NCI-H2081 (cell line): Measurements from ENCODE around the gene F2R.

Source experiments
- DNase-seq, 2 experiments: peaks; one replicate each; lab custom pipeline; 2025; lab: John Stamatoyannopoulos, UW

F2R gene

DNA sequence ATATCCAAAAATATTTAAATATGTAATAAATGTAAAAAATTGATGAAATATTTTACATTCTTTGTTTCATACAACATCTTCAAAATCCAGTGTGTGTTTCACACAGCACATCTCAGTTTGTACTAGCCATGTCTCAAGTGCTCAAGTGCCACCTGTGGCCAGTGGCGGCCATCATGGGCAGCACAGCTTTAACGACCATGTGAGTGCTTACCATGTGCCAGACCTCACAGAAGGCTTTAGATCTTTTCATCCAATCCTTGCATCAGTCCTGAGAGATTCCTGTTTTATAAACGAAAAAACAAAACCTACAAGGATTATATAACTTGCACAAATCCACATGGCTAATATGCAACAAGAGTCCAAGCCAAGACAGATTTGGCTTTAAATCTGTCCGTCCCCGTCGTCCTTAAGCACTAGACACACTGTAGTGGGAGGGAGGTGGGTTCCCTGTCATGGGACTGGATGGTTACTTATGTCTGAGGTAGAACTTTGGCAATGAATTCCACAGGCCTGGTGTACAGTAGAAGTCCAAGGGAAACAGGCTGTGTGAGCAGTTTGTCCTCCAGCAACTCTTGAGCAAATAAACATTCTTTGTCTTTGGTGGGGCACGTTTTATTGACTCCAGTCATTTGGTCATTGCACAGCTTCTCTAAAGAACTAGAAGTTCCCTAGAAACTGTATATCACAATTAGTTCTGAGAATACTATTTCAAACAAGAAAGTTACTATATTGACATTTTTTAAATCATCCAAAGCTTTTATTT, 25.0 kb upstream of the F2R start:
- no peak for DNase-seq

DNA sequence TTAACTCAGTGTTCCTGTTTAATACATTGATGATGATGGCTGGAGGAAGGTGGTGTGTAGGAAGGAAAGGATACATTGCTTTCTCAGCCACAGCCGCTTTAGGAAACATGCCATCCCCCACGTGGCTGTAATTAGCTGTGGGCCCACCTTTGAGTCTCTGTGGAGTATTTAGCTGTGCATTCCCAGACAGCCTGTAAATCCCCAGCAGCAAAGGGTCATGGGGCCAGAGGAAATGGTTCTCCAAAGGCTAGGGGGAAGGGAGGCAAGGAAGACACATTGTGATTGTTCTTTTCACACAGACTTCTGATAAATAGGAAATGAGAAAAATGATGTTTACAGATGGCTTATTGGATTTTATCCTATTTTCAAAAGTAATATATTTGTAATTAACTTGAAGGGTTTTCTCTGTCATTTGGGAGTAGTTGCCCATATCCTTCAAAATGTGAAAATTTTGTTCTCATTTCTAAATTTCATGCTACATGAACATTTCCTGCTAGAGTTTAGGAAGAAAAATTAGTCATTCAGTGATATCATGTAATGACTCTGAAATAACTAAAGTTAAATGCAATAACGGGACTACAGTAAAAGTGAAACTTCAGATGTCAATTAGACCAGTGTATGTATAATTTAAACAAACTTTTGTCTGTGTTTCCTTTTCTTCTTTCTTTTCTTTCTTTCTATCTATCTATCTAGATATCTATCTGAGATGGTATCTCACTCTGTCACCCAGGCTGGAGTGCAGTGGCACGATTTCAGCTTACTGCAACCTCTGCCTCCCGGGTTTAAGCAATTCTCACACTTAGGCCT, 24.3 kb upstream of the F2R start:
- no peak for DNase-seq

DNA sequence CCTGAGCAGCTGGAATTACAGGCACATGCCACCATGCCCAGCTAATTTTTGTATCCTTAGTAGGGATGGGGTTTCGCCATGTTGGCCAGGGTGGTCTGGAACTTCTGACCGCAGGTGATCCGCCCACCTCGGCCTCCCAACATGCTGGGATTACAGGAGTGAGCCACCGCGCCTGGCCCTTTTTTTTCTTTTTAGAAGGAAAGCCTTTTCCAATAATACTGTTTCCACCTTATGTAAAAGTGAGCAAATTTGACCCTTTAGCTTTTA, 23.7 kb upstream of the F2R start:
- no peak for DNase-seq

DNA sequence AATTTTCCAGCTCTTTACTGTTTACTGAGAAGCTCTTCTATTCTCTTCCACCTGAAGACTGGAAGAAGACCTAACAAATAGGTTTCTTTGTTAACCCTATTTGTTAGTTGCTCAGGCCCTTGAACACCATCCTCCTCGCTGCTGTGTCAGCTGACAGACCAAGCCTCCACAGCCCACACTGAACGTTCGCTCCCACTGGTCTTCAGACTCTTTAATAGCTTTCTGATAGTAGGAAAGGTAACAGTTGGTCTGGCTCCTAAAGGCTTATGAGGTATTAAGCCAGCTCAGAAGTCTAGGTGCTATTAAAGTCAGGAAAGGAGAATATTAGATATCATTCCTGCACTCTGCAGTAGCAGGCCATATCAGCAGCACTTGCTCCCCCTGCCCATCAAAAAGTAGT, 23.3 kb upstream of the F2R start:
- no peak for DNase-seq

DNA sequence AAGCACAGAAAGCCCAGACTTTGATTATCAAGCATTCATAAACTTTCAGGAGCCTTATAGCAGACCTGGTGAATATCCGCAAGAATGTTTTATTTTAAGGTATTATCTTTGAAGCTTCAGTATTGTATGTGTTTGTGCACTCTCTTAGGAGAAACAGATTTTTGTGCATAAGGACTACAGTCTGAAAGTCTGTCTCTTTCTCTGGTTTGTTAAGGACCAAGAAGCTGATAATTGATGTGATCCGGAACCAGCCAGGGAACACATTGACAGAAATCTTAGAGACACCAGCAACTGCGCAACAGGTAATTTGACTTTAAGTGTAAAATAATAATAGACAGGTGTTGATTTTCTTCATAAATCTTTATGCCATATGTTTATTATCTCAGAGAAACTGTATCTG, 22.8 kb upstream of the F2R start:
- no peak for DNase-seq

DNA sequence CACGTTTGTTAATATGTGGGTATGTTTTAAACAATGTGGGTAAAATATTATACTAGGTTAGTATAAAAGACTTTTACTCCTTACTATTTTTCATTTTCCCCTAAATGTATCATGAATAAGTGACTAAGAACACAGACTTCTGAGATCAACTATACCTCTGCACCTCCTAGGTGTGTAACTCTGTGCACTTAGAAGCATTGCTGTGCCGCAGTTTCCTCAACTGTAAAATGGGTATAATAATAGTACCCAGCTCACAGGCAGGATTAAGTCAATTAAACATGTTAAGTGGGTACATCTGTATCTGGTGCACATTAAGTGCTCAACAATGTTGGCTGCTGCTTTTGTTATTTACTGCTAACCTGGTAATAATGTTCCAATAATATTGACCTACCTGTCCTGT, 21.6 kb upstream of the F2R start:
- no peak for DNase-seq

DNA sequence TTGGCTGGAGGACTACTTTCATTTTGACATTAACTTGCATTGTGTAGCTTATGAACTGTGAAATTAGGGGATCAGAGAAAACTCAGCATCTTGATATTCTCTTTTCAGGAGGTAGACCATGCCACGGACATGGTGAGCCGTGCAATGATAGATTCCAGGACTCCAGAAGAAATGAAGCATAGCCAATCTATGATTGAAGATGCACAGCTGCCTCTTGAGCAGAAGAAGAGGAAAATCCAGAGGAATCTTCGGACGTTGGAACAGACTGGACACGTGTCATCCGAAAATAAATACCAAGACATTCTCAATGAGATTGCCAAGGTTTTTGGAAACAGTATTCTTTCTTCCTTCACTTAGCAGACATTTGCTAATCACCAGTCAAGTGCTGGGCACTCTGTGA, 20.6 kb upstream of the F2R start:
- no peak for DNase-seq

DNA sequence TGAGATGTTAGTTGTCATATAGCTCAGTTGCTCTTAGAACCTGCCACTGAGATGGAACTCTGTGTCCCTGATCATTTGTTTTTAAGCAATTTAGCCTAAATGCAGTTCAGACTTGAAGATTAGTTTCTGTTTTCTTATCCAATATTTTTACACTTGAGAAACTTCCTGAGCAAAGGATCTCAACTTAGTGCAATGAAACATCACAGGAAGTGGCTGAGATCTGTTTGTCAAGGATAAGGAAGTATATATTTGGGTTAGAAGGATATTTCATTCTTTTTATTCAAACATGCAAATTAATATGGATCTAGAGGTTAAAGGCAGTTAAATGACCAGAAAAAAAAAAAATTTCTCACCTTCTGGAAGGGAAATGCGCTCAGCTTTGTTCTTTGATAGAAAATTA, 19.7 kb upstream of the F2R start:
- DNase-seq = no peak

GRCh38 chr5:76697670-76698069, 18.3 kb upstream of the F2R start:
- DNase-seq = no peak

DNA sequence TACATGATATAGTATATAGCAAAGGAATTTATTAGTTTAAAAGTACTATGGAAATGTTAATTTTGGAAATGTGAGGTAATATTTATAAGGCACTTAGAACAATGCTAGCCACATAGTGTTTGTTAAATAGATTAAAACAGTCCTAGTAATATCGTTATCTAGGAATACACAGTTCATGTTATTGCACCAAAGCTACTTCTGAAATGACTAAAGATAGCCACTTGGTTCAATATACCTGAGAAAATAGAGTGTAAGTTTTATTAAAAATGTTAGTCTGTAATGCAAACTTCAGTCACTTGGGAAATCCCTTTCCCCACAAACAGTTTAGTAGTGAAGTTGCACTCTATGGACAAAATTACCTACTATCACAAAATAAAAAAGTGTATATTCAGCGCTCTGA, 15.4 kb upstream of the F2R start:
- DNase-seq = no peak

DNA sequence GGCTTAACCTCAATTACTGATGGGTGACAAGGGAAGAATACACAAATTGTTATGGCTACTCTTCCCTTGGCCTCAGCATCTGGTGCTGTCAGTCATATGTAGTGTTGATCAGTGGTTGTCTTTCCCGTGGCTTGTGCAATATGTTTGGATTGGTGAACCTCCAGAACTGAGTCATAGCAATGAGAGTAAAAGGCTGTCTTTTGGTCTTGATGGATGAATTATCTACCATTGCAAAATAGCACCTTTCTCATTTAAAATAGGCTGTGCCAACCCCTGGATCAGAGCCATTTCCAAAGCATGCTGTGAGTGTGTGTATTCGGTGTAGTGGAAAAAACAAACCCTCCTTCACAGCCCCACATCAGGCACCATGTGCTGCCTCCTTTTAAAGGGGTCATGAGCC, 14.6 kb upstream of the F2R start:
- peak in 1 of 2 experiments; percentile 16 for DNase-seq

DNA sequence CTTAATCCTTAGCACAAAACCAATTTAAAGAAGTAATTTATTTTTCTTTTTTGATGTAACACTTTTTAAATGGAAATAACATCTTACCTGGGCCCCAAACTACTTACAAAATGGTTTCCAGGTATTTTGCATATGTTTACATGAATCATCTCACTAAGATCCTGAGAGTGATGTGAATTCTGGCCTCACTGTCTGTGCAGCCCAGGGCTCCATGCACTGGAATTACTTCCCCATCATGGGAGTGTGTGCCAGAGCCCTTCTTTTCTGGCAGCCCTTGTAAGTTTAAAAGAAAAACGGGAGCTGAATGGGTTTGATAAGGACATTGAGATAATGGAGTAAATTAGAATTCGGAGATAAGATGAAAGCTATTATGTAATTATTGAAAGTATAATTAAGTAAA, 12.2 kb upstream of the F2R start:
- no peak for DNase-seq

DNA sequence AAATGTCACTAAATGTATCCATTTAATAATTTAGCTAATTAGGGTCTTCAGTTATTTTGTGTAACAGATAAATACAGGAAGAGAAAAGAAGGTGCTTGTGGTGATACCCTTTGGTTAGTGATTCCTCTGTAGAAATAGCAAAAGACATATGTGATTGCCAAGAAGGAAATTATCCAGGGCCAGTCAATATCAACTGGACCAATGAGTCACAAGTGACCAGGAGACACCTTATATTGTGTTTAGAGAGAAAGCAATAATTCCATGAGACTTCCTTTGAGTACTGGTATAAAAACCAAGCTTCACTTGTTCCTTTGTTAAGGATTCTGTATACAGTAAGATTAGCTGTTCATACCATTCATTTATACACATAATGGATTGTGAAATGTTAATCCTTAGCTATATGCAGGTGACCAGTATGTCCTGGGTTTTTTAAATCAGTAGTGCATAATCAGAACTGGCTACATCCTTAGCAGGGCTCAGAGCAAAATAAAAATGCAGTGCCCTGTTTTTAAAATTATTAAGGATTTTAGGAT, 11.7 kb upstream of the F2R start:
- no peak for DNase-seq

GRCh38 chr5:76705574-76705973, 10.4 kb upstream of the F2R start:
- DNase-seq = no peak

- no peak for DNase-seq
Measured at GRCh38 chr5:76709762-76710161, 6.2 kb upstream of the F2R start.

DNA sequence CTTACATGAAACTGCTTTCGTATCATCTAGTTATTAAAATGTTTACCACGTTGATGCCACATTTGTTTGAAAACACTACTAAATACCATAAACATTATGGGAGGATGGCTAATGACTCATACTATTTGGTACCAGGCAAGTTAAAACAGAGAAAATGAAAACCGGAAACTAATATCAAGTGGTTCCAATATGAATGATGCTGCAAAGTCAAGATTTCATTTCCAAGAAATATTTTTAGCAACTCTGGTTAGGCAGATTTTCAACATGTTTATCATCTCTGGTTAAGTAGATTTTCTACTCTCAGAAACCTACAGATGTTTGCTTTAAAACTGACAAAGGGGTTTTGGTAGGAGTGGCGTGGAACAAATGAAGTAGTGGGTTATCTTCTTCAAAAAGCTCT, 4.9 kb upstream of the F2R start:
- DNase-seq = no peak

GRCh38 chr5:76714751-76715485, 1.0 kb upstream of the F2R start:
- no peak for DNase-seq

DNA sequence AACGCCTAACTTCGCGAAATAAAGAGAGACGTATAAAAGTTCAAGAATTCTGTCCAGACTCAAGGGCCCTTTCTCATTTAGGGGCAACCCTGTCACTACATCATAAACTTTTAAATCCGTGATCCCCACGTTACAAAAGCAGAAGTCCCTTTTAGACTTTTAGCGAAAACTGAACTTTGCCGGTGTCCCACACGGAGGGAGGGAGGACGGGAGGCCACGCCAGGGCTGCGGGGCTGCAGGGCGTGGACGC, 515 bp upstream of the F2R start:
- DNase-seq = no peak

DNA sequence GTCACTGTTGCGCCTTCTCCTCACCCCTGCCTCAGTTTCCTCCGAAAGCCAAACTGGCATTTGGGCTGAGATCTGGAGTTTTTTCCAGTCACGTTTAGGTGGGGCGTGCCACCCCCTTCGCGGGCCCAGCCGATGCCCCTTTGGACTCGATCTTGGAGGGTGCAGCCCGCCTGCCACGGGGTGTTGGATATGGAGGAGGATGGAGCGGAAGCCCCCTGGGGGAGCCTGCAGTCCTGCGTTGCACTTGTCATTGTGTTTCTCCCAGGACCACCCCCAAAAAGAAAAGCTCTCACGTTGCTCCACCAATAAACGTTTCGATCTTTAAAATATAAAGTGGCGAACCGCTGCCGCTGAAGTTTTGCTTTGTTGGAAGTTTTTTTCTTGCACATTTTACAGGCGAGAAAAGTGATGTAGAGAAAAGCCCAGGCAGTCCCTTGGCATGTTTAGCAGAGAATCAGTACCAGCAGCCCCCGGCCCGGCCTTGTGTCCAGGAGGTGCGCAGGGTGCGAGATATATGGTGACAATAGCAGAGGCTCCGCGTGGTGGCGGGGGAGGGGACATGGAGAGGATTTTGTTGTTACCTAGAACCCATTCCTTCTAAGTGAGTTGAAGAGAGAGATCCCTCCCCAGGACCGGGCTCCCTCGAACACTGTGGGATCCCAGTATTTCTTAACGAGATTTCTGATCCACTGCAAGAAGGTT, 681 bp downstream of the F2R start:
- no peak for DNase-seq

DNA sequence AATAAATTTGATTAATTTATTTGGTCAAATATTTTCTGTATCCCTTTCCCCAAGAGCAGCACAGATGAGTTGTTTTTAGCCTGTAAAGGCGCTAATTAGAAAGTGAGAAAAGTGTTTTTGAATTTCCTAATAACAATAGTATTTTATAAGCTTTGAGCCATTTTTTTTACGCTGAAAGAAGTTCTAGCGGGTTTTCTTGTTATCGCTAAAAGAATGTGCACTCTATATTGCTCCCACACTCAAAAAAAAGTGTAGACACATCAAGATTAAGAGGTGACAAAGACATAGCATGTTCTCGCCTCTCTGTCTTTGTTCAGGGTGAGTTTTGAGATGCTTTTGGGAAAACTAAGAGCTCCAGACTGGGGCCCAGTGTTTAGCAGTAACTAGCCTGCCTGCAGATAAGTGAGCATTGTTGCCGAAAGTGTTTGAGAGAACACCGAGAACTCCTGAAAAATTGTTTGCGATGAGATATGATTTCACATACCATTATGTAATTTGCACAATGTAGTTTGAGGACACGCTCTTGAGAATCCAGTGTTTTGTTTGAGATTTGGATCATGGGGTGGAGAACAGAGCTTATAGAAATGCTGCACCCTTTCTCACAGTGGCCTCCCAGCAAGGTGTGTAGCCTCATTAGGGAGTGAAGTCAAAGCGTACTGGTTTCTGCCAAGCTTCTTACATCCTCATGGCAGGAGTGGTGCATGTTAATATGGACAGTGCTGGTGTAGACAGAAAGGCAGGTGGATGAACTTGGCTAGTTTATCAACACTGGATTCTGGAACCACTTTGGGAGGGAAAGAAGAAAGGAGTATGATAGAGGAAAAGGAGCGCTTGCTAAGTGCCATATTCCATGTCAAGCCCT, 1.5 kb downstream of the F2R start:
- DNase-seq = no peak

DNA sequence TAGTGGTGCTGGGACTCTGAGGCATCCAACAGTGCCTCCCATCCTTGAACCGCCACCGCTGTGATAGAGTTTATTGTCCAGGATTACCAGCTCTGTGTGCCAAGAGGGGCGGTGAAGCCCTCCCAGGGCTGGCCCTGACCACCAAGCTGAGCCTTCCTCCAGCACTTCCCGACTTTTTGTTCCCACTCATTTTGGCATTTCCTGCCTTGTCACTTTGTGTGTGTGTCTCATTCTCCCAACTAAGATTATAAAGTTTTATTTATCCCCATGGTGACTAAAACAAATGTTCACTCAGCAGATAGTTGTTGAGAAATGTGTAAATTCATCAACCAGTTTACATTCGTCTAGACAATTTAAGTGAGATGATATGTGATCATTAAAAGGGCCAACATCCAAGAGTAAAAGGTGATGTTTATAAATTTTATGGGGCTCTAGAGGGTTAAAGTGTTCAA, 2.5 kb downstream of the F2R start:
- DNase-seq = no peak

GRCh38 chr5:76718880-76719279, 3.0 kb downstream of the F2R start:
- DNase-seq = no peak
